ENCODE results near the gene MCCC2. TPM values are rescaled to one million over a fixed set of nuclear protein-coding genes. Genes with fewer than 3 reads are reported as not detected.

The MCCC2 gene
- 14.9 and 21.8 TPM in 2 replicates for total RNA-seq

GRCh38 chr5:71586941-71587765, at the start of gene MCCC2:
Gene MCCC2 (plus strand): TSS chr5:71587340. CDS start chr5:71587426, 86 bp downstream.

Small RNA genes within 50 kb of the gene (small RNA-seq; reads per million reads assigned to genes)
- gene HMGN1P12 (ENCODE audit: low replicate concordance): not detected

Other genes starting within 250 kb of the MCCC2 start
- gene BDP1, start 131.7 kb upstream of the MCCC2 start, total RNA-seq: 16.0 and 33.9 TPM in 2 replicates
- not detected in 2 replicates for gene CARTPT, start 131.9 kb downstream of the MCCC2 start, total RNA-seq

Data from placental pericyte (primary cell).